HG03039 (cell line): Measurements from ENCODE around the gene ZBTB34.

ENCODE experiments used
- ATAC-seq: cut with Tn5 transposase; IDR thresholded peaks from one replicate; pipeline ENCODE4 v1.9.1; 2021; ENCODE audit warnings: mild to moderate bottlenecking, moderate library complexity; ENCODE audit not compliant: unreplicated experiment

The ZBTB34 gene

GRCh38 chr9:126875756-126876510 is 15.5 kb downstream of the ZBTB34 start:
- ATAC-seq = no peak

- no peak for ATAC-seq
Measured at GRCh38 chr9:126876531-126876930, 16.1 kb downstream of the ZBTB34 start.

- no peak for ATAC-seq
Measured at GRCh38 chr9:126877418-126877817, 17.0 kb downstream of the ZBTB34 start.

GRCh38 chr9:126879288-126879687 is 18.8 kb downstream of the ZBTB34 start:
- no peak for ATAC-seq

GRCh38 chr9:126880226-126880946 is 19.9 kb downstream of the ZBTB34 start:
- no peak for ATAC-seq

- no peak for ATAC-seq
Measured at GRCh38 chr9:126880947-126881332, 20.5 kb downstream of the ZBTB34 start.

GRCh38 chr9:126882746-126883145 is 22.3 kb downstream of the ZBTB34 start:
- ATAC-seq = no peak

- no peak for ATAC-seq
Measured at GRCh38 chr9:126883636-126884035, 23.2 kb downstream of the ZBTB34 start.

- ATAC-seq = no peak
Measured at GRCh38 chr9:126885131-126885641, 24.7 kb downstream of the ZBTB34 start.

GRCh38 chr9:126886034-126886822 is 25.8 kb downstream of the ZBTB34 start:
- ATAC-seq = no peak

GRCh38 chr9:126886897-126887296 is 26.5 kb downstream of the ZBTB34 start:
- ATAC-seq = no peak

GRCh38 chr9:126891676-126892075 is 31.2 kb downstream of the ZBTB34 start:
- no peak for ATAC-seq

- ATAC-seq = no peak
Measured at GRCh38 chr9:126893079-126893478, 32.6 kb downstream of the ZBTB34 start.

- ATAC-seq = no peak
Measured at GRCh38 chr9:126894052-126894603, 33.7 kb downstream of the ZBTB34 start.

- no peak for ATAC-seq
Measured at GRCh38 chr9:126902210-126902609, 41.8 kb downstream of the ZBTB34 start.

- no peak for ATAC-seq
Measured at GRCh38 chr9:126904586-126904985, 44.1 kb downstream of the ZBTB34 start.

GRCh38 chr9:126906091-126906490 is 45.7 kb downstream of the ZBTB34 start:
- no peak for ATAC-seq

GRCh38 chr9:126907058-126907457 is 46.6 kb downstream of the ZBTB34 start:
- ATAC-seq = no peak

GRCh38 chr9:126914458-126915280 is 54.2 kb downstream of the ZBTB34 start, which contains the start of gene RALGPS1:
Gene RALGPS1, plus strand, starts transcription at chr9:126914782. Its CDS starts 47,508 bp downstream, at chr9:126962290.
- peak; percentile 94 for ATAC-seq

GRCh38 chr9:126915281-126915816 is 54.9 kb downstream of the ZBTB34 start:
- ATAC-seq = no peak
